CD4-positive, alpha-beta T cell treated with Interleukin-10 for 1 hour (primary cell): ENCODE results near the gene PRPF31.

Source experiments
- DNase-seq: peaks from one replicate; pipeline ENCODE4 v3.0.0-alpha.2; 2020

Gene PRPF31

DNA sequence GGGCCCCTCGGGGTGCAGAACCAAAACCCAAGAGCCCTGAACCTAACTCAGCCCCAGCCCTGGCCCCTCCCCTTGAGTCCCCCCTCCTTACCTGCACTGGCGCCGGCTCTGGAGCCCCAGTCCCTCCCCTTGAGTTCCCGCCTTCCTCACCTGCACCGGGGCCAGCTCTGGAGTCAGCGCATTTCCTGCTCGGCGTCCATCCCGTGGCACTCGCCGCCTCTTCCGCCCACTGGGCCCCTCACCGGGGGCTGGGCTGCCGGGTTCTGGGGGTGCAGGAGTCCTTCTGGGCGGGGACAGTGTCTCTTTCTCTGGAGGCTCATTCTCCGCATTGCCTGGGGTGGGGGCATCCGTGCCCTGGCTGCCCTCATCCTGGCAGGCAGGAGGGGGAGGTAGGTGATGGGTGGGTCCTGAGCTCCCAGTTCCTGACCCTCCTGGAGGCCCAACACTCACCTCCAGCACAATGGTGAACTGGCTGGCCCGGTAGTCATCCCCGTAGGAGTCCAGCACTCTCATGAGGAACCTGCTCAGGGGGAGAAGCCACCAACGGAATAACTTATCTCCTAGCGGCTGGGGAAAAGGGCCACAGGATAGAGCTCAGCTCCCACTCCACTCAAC lies 7.6 kb upstream of the PRPF31 start:
- DNase-seq = no peak

DNA sequence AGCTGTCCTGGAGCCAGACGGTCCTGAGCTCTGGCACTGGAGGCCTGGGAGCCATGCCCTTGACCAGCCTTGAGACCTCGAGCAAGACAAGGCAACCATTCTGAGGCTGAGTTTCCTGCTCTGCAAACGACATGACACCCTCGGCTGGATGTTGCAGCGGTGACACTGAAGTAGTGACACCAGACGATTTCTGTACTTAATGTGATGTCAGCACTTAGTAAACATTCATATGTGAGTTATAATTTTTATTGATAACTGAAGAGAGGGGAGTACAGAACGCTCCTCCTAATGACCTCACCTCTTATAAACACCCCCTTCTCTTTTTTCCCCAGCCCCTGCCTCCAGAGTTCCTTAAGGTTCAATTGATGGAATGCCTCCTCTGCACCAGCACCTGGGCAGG lies 7.1 kb upstream of the PRPF31 start:
- DNase-seq = no peak

DNA sequence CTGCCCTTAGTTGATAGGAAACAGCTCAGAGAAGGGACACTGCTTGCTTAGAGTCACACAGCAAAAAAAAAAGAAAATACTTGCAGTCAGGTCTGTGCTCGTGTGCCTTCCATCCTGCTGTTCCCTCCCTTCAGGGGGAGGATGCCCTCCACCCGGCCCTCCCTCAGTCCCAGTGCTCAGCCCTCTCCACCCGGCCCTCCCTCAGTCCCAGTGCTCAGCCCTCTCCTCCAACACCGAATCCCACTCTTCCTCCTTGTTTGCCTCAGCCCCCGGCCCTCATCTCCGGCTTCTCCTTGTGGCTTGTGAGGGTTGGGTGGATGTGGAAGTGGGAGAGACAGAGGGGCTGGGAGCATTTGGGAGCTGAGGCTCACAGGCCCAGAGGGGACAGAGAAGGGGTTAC lies 5.9 kb upstream of the PRPF31 start:
- DNase-seq = no peak

DNA sequence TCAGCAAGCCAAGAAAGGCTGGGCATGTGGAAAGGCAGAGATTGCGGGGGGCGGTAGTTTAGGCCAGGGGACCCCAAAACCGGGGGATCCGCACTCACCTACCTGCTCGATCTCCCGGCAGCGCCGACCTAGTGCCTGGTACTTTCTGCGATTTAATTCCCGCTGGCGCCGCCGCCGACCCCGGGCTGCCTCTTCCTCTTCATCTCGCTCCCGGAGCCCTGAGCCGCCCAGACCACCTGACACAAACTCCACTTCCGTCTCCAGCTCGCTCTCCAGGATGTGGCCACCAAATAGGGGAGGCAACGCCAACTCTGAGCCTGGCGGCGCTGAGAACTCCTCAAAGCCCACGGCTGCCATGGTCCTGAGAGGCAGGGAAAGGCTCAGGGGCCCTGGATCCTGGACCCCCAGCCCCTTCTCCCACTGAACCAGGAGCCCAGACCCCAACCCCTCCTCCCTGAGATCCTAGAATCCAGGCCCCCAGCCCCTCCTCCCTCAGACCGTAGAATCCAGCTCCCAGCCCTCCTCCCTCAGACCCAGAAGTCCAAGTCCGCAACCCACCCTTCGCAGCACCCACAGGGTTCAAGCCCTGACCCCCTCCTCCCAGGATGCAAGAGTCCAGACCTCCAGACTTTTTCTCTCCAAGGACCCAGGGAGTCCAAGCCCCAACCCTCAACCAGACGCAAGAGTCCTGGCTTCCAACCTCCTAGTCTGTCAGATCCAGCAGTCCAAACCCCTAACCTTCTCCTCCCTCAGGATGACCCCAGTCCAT lies 1.0 kb upstream of the PRPF31 start:
- DNase-seq = peak; percentile 60

DNA sequence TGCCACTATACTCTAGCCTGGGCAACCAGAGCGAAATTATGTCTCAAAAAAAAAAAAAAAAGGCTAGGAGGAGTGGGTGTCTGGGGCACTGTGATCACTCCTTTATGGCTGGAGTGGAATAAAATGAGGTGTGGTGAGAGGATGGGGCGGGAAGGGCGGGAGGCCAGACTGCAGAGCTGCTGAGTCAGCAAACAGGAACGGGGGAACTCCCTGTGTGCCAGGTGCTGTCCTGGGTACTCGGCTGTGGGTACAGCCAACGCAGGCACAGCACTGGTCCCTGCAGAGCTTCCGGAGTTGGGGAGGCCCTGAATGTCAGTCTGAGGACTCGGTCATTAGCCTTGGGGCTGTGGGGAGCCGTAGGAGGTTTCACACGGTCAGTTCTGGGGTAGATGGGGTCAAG lies 5.7 kb downstream of the PRPF31 start:
- DNase-seq = no peak

GRCh38 chr19:54123682-54124081 lies 8.1 kb downstream of the PRPF31 start:
- DNase-seq = no peak

DNA sequence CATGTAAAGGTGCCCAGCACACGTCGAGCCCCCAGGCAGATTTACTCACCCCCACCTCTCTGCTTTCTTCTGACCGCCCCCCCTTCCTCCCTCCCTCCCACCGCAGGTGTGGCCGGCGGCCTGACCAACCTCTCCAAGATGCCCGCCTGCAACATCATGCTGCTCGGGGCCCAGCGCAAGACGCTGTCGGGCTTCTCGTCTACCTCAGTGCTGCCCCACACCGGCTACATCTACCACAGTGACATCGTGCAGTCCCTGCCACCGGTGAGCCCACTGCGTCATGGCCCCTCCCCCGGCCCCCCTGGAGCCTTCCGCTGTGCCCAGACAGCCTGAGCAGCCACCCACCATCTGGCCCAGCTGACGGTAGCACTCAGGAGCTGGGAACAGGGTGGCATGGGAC lies 8.8 kb downstream of the PRPF31 start:
- DNase-seq = no peak

- DNase-seq = no peak
Observed at GRCh38 chr19:54125713-54126112, 10.2 kb downstream of the PRPF31 start.

- DNase-seq = no peak
Observed at GRCh38 chr19:54127688-54128440, 12.3 kb downstream of the PRPF31 start.

DNA sequence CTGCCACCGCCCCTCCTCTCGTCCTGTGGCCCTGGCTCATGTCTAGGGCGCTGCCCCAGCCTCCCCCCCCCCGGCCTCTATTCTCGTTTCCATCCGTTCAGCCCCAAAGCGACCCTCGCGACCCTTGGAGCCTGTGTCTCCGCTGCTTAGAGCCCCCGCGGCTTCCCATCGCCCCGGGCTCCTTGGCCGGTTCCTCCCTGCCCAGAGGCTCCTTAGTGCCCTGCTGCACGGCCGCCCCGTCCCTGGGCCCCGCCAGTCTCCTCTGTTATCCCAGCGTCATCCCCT lies 12.8 kb downstream of the PRPF31 start:
- no peak for DNase-seq

- no peak for DNase-seq
Observed at GRCh38 chr19:54128796-54129616, 13.5 kb downstream of the PRPF31 start.

GRCh38 chr19:54129617-54129996 lies 14.1 kb downstream of the PRPF31 start:
- DNase-seq = no peak

DNA sequence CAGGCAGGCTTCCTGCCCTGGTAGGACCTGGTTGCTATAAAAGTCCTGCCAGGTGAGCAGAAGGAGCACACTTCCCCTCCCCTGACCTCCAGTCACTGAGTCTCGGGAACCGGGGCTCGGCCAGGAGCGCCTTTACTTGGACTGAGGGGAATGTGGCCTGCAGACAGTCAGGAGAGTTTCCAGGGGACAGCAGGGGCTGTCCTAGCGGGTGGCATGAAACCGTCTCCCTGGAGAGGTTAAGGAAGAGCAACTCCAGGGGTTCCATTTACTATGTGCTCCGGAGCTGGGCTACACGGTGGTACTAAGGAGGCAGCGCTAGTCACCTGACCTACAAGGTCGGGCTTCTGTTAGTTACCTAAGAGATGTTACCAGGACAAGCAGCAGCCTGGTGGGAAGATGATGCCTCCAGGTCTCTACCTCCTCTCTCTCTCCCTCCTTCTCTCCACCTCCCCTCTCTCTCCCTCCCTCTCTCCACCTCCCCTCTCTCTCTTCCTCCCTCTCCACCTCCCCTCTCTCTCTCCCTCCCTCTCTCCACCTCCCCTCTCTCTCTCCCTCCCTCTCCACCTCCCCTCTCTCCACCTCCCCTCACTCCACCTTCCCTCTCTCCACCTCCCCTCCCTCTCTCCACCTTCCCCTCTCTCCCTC lies 17.9 kb downstream of the PRPF31 start:
- no peak for DNase-seq

DNA sequence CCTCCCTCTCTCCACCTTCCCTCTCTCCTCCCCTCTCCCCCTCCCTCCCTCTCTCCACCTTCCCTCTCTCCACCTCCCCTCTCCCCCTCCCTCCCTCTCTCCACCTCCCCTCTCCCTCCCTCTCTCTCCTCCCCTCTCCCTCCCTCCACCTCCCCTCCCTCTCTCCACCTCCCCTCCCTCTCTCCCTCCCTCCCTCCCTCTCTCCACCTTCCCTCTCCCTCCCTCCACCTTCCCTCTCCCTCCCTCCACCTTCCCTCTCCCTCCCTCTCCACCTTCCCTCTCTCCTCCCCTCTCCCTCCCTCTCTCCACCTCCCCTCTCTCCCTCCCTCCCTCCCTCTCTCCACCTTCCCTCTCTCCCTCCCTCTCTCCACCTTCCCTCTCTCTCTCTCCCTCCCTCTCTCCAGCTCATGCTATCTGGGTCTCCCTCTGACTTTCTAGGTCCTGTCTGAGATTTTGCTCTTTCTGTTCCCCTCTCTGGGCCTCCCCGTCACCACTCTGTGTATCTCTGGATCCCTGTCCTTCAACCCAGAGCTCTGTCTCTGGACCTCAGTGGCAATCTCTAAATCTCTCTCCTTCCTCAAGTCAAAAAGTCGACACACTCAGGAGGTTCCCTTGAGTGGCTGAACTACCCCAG lies 18.5 kb downstream of the PRPF31 start:
- DNase-seq = no peak

DNA sequence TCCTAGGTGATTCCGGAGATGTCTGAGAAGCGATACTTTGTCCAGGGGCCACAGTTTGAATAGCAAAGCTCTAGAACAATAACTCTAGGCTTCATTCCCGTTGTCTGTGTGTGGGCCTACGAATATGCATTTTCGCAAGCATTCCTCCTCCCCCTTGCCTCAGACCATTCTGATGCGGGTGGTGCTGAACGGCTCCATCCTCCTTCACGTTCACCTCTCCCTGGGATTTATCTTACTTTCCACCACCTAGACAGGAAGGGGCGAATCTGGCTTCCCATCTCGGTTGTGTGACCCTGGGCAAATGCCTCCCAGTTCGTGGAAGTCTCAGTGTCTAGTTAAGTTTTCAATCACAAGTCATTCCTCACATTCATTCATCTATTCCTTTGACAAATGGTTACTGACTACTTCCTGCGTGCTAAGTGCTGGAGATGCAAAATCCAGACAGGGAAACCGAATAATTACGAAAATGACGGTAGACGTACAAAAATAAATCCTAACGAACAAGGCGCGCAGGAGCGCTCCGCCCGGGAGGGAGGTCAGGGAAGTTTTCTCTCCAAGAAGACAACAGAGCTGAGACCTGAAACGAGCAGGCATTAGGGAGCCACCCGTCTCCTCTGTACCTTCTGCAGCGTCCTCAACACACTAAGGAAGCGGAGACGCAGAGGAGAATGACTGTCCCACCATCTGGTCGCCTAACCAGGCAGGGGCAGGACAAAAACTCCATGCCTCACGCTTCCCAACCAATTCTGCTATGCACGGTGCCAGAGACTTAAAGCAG lies 20.7 kb downstream of the PRPF31 start:
- DNase-seq = no peak

DNA sequence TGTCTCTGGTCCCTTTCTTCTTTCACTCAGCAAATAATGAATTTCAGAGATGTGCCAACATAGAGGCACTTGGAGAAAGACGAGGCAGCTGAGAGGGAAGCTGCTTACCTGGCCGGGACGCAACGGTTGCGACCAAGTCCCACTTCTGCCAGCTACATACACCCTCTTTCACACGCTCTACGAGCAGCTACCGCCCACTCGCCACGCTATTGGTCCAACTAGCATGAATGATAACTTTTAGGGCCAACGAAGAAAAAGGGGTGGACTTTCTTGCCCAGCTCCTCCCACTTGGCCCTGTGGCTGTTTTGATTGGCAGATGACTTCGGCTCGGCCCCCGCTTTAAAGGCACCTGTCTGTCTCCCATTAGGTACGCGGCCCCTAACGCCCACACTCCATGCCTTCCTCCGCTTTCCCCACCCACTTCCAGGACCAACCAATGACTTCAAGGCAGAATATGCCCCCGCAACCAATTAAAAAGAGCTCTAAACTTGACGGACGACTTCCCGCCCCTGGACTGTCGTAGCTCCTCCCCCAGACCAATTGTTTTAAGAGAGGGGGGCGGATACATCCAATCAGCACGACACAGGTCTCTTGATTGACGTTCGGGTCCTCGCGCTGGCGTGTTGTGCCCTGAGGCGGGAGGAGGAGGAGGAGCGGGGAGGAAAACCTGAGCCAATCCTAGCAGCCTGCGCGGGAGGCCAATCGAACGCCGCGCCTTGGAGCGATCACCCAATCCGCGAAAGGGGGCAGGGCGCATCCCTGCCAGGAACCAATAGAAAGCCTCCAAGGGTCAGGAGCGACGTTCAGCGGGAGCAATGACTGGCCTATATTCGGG lies 21.5 kb downstream of the PRPF31 start:
- peak; percentile 100 for DNase-seq

- peak; percentile 52 for DNase-seq
Observed at GRCh38 chr19:54137699-54138488, 22.3 kb downstream of the PRPF31 start, which contains the start of gene CNOT3. Gene CNOT3 (plus strand): TSS chr19:54137762. CDS start chr19:54142979, 5,217 bp downstream.

DNA sequence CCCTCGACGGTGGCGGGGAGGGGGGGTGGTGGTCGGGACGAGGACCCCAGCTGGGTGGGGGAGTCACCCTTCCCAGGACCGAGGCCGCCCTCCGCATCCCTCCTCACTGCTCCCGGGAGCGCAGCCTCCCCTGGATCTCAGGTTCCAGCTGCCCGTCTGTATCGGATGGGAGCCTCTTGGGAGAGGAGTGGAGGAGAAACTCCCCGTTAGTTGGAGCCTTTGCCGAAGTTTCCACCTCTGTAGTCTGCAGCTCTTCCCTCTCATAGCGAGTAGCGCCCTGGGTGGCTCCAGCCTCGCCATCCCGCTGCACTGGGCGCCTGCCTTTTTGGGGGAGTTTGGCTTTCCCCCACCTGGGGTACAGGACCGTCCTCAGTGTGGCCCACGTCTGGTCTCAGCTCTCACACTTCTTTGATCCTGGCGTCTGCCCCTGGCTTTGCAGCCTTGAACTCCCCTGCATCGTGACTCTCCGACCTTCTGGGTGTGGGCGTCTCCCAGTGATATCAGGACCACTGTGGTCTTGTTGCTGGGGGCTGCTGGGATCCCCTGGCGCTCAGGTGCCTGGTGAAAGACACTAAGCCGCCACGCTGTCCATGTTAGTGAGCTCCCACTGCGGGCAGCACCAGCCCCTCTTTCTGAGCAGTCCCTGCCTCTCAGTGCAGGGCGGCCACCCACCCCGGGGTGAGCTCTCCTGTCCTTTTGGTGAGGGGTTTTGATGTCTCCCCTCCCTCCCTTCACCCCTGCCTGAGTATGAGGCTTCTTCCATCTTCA lies 23.1 kb downstream of the PRPF31 start:
- no peak for DNase-seq

DNA sequence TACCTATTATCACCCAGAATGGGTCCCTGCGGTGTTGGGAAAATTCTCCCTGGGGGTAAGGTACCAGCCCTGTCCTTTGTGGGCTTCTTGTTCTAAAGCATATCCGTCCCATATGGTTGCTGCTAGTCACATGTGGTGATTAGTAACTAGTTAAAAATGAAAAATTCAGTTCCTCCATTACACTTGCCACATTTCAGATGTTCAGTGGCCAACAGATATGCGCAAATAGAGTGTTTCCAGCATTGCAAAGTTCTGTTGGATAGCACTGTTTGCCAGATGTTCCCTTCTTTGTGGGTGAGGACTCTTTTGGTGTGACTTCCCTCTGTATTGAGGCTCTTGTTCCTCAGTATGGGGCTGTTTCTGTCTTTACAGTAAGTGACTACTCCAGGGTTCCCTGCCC lies 25.8 kb downstream of the PRPF31 start:
- DNase-seq = no peak
